MM.1S (cell line): ENCODE results near the gene HMGB2.

Experiments used
- DNase-seq: peaks from one replicate; pipeline ENCODE4 v3.0.0-alpha.2; 2015
- H2AFZ ChIP-seq: fragments of 300-600 bp; sonication (generic); 2 replicates; pipeline ENCODE4 v1.6.0; 2016; ENCODE audit warnings: antibody characterized with exemption, low read length
- H3F3A ChIP-seq: fragments of 300-600 bp; sonication (generic); 2 replicates; pipeline ENCODE4 v1.6.1; 2016; ENCODE audit warnings: mild to moderate bottlenecking, antibody characterized with exemption, low read length, moderate library complexity, mixed read lengths; ENCODE audit not compliant: insufficient read depth
- H3K27ac ChIP-seq: fragments of 300-600 bp; sonication (generic); 2 replicates; pipeline ENCODE4 v1.5.1; 2016; ENCODE audit warnings: mild to moderate bottlenecking, low read length
- H3K27me3 ChIP-seq: fragments of 300-600 bp; sonication (generic); replicated peaks from 2 replicates; pipeline ENCODE4 v1.6.0; 2016; ENCODE audit warnings: low read length; ENCODE audit not compliant: insufficient read depth
- H3K36me3 ChIP-seq: fragments of 300-600 bp; sonication (generic); replicated peaks from 2 replicates; pipeline ENCODE4 v1.6.1; 2016; ENCODE audit warnings: mild to moderate bottlenecking, low read length, mixed read lengths; ENCODE audit not compliant: insufficient read depth
- H3K4me1 ChIP-seq: fragments of 300-600 bp; sonication (generic); 2 replicates; pipeline ENCODE4 v1.6.1; 2016; ENCODE audit warnings: low read length, mixed read lengths
- H3K4me2 ChIP-seq: fragments of 300-600 bp; sonication (generic); 2 replicates; pipeline ENCODE4 v1.6.0; 2016; ENCODE audit warnings: low read depth, low read length
- H3K4me3 ChIP-seq: fragments of 300-600 bp; sonication (generic); 2 replicates; pipeline ENCODE4 v1.5.1; 2016; ENCODE audit warnings: low read length, mixed read lengths
- H3K79me2 ChIP-seq: fragments of 300-600 bp; sonication (generic); 2 replicates; pipeline ENCODE4 v1.6.1; 2016; ENCODE audit warnings: mixed run types, low read length, mixed read lengths
- H3K9ac ChIP-seq: fragments of 300-600 bp; sonication (generic); 2 replicates; pipeline ENCODE4 v1.6.1; 2016; ENCODE audit warnings: low read length, mixed read lengths
- H3K9me2 ChIP-seq: fragments of 300-600 bp; sonication (generic); replicated peaks from 2 replicates; pipeline ENCODE4 v1.6.1; 2016; ENCODE audit warnings: mild to moderate bottlenecking, low read length, mixed read lengths; ENCODE audit not compliant: insufficient read depth
- H3K9me3 ChIP-seq: fragments of 300-600 bp; sonication (generic); replicated peaks from 2 replicates; pipeline ENCODE4 v1.6.1; 2016; ENCODE audit warnings: mild to moderate bottlenecking, low read length, mixed read lengths; ENCODE audit not compliant: insufficient read depth
- H4K20me1 ChIP-seq: fragments of 300-600 bp; sonication (generic); 2 replicates; pipeline ENCODE4 v1.6.1; 2016; ENCODE audit warnings: mild to moderate bottlenecking, low read length, moderate library complexity, mixed read lengths; ENCODE audit not compliant: insufficient read depth
- CTCF ChIP-seq: fragments of 300-600 bp; sonication (generic); IDR thresholded peaks from 2 replicates; pipeline ENCODE4 v1.5.1; 2016; ENCODE audit warnings: antibody characterized with exemption, low read length, mixed read lengths
- EZH2 ChIP-seq: fragments of 300-600 bp; sonication (generic); optimal IDR thresholded peaks from 2 replicates; pipeline ENCODE3; 2017; ENCODE audit warnings: low read depth, mild to moderate bottlenecking, antibody characterized with exemption, low read length, mixed read lengths
- EZH2phosphoT487 ChIP-seq: fragments of 300-600 bp; sonication (generic); IDR thresholded peaks from 2 replicates; pipeline ENCODE4 v1.6.1; 2018; ENCODE audit warnings: antibody characterized with exemption, low read length

The HMGB2 gene

GRCh38 chr4:173371292-173372192 is 37.4 kb upstream of the HMGB2 start:
- Histone ChIP-seq H3K9ac (peak overlapping the region; percentile 56; the same call in 1 of the 2 replicates), H3K4me1 (no peaks in the 10 kb centered on the region), H3K4me2 (peak overlapping the region; percentile 62), H3K36me3 (no peaks in the 10 kb centered on the region; the same call in 1 of the 2 replicates), H2AFZ (peak overlapping the region; percentile 65), H3K79me2 (peaks cover 49% of the 10 kb centered on the region), H3K27ac (peak overlapping the region; percentile 50; the same call in 1 of the 2 replicates), H3K9me2 (no peaks in the 10 kb centered on the region), H3F3A (peaks cover 7% of the 10 kb centered on the region; the same call in 1 of the 2 replicates), H3K4me3 (peak overlapping the region; percentile 66), H3K9me3 (no peaks in the 10 kb centered on the region), H3K27me3 (no peaks in the 10 kb centered on the region), H4K20me1 (no peaks in the 10 kb centered on the region)
- peak; percentile 70 for DNase-seq
- no peak for TF ChIP-seq CTCF
- TF ChIP-seq EZH2phosphoT487: no peak
- no peak for TF ChIP-seq EZH2

- Histone ChIP-seq H2AFZ (peak within 1 kb of the TSS; percentile 94), H3K79me2 (peaks cover 43% of the 10 kb centered on the region), H3K36me3 (no peaks in the 10 kb centered on the region; the same call in 1 of the 2 replicates), H4K20me1 (no peaks in the 10 kb centered on the region), H3K27me3 (no peaks in the 10 kb centered on the region), H3K4me2 (peak within 1 kb of the TSS; percentile 92), H3K9me3 (no peaks in the 10 kb centered on the region), H3K9ac (peak within 1 kb of the TSS; percentile 79), H3K4me3 (peak within 1 kb of the TSS; percentile 92), H3K4me1 (no peaks in the 10 kb centered on the region), H3F3A (peaks cover 7% of the 10 kb centered on the region; the same call in 1 of the 2 replicates), H3K9me2 (no peaks in the 10 kb centered on the region), H3K27ac (peak within 1 kb of the TSS; percentile 70; the same call in 1 of the 2 replicates)
- no peak for TF ChIP-seq CTCF
- TF ChIP-seq EZH2phosphoT487: no peak
- no peak for TF ChIP-seq EZH2
- DNase-seq: peak; percentile 98
These were observed 36.5 kb upstream of the HMGB2 start, which contains the start of gene SAP30 for GRCh38 chr4:173370477-173371291. TSS of gene SAP30 (plus strand) at chr4:173370954. CDS start at chr4:173371183, 229 bp downstream.

GRCh38 chr4:173370130-173370476 is 35.9 kb upstream of the HMGB2 start:
- Histone ChIP-seq H3K4me3 (peak overlapping the region; percentile 92), H3K27ac (peak overlapping the region; percentile 70; the same call in 1 of the 2 replicates), H3K79me2 (peaks cover 37% of the 10 kb centered on the region), H3F3A (peaks cover 7% of the 10 kb centered on the region; the same call in 1 of the 2 replicates), H2AFZ (peak overlapping the region; percentile 94), H3K9me2 (no peaks in the 10 kb centered on the region), H3K4me2 (peak overlapping the region; percentile 92), H3K9me3 (no peaks in the 10 kb centered on the region), H3K27me3 (no peaks in the 10 kb centered on the region), H4K20me1 (no peaks in the 10 kb centered on the region), H3K36me3 (no peaks in the 10 kb centered on the region; the same call in 1 of the 2 replicates), H3K4me1 (no peaks in the 10 kb centered on the region), H3K9ac (peak overlapping the region; percentile 79)
- DNase-seq: no peak
- TF ChIP-seq EZH2phosphoT487 (no peak), CTCF (no peak), EZH2 (no peak)
